C4-2B (cell line): ENCODE data around the gene MAN2B2.

ENCODE experiments used
- ZFX ChIP-seq: fragments of 450-650 bp; IDR thresholded peaks from 2 replicates; pipeline ENCODE4 v1.6.1; 2017
- TF ChIP-seq, protein P1 (sequence below): fragments of 450-650 bp; conservative IDR thresholded peaks from 2 replicates; pipeline ENCODE4 v1.5.1; 2017; ENCODE audit warnings: mild to moderate bottlenecking

DNA sequence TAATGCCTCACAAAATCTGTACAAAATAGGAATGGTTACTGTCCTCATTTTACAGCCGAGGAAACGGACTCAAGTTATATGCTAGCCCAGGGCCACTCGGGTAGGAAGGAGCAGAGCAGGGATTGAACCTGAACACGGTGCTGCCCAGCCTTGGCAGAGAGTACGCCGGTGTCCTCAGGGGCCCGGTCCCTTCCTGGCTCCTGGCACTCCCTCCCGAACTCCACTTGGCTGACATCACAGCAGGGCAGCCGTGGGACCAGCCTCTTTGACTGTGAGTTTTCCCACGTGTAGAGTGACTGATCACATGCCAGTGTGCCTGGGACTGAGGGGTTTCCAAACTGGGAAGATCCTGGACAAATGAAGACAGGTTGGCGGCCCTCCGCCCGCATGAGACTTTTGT lies 23.7 kb downstream of the MAN2B2 start:
- TF ChIP-seq, protein P1, sequence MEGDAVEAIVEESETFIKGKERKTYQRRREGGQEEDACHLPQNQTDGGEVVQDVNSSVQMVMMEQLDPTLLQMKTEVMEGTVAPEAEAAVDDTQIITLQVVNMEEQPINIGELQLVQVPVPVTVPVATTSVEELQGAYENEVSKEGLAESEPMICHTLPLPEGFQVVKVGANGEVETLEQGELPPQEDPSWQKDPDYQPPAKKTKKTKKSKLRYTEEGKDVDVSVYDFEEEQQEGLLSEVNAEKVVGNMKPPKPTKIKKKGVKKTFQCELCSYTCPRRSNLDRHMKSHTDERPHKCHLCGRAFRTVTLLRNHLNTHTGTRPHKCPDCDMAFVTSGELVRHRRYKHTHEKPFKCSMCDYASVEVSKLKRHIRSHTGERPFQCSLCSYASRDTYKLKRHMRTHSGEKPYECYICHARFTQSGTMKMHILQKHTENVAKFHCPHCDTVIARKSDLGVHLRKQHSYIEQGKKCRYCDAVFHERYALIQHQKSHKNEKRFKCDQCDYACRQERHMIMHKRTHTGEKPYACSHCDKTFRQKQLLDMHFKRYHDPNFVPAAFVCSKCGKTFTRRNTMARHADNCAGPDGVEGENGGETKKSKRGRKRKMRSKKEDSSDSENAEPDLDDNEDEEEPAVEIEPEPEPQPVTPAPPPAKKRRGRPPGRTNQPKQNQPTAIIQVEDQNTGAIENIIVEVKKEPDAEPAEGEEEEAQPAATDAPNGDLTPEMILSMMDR = no peak
- no peak for TF ChIP-seq ZFX
